T-helper 2 cell treated with Interferon-gamma antibody and Interleukin-4, amounts not matched to agents 5 μg/mL and 100 μg/mL, for 36 hours (primary cell): ENCODE measurements around the gene CPNE1.

ENCODE experiments used
- DNase-seq: peaks from one replicate; pipeline ENCODE4 v3.0.0; 2021; ENCODE audit warnings: low spot score
- H3K27ac Mint-ChIP-seq: one replicate; pipeline ENCODE4 v1.8.0; 2021; ENCODE audit warnings: mild to moderate bottlenecking, mixed read lengths
- H3K27me3 Mint-ChIP-seq: one replicate; pipeline ENCODE4 v1.8.0; 2021; ENCODE audit warnings: low read depth, mixed read lengths
- H3K36me3 Mint-ChIP-seq: one replicate; pipeline ENCODE4 v1.8.0; 2021; ENCODE audit warnings: low read depth, mixed read lengths
- H3K4me1 Mint-ChIP-seq: one replicate; pipeline ENCODE4 v1.8.0; 2021; ENCODE audit warnings: low read depth, mixed read lengths
- H3K4me3 Mint-ChIP-seq: one replicate; pipeline ENCODE4 v1.8.0; 2022; ENCODE audit warnings: mild to moderate bottlenecking, moderate library complexity, mixed read lengths
- H3K9me3 Mint-ChIP-seq: one replicate; pipeline ENCODE4 v1.8.0; 2021; ENCODE audit warnings: mixed read lengths

CPNE1 gene

DNA sequence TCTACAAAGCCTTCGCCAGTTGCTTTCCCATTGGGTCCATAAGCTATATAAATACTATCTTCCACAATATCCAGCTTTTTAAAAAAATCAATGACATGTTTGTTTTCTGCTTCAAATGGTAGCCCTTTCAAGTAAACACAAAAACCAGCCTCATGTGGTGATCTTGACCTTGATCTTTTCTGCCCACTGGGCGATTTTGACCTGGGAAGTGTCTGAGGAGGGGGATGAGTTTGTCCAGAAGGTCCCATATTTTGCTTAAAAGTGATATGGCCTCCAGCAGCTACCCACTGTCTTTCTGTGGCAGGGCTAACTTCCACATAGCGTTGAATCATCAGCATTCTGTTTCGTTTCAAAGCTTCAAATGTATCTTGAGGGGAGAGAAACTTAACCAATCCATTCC, 10.8 kb downstream of the CPNE1 start:
- no peak for DNase-seq
- H3K36me3 Mint-ChIP-seq, result peaks cover 36% of the 10 kb centered on the region
- no peak overlapping the region for H3K4me3 Mint-ChIP-seq
- H3K4me1 Mint-ChIP-seq, result peaks cover 21% of the 10 kb centered on the region
- H3K9me3 Mint-ChIP-seq, result no peaks in the 10 kb centered on the region
- no peak overlapping the region for H3K27ac Mint-ChIP-seq
- no peaks in the 10 kb centered on the region for H3K27me3 Mint-ChIP-seq

DNA sequence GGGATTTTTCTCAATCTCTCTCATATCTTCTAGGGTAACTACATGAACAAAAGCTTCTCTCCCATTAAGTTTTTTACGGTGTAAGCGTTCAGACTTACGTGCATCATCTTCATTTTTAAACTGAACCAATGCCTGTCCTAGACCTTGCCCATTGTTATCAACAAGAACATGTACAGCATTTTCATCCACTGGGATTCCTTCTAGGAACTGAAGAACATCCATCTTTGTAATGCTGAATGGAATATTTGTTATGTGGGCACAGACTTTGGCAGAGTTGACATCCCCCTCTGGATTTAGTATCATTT, 11.3 kb downstream of the CPNE1 start:
- DNase-seq, result no peak
- H3K9me3 Mint-ChIP-seq, result no peaks in the 10 kb centered on the region
- H3K4me3 Mint-ChIP-seq, result no peak overlapping the region
- peaks cover 35% of the 10 kb centered on the region for H3K36me3 Mint-ChIP-seq
- H3K4me1 Mint-ChIP-seq, result peaks cover 18% of the 10 kb centered on the region
- no peaks in the 10 kb centered on the region for H3K27me3 Mint-ChIP-seq
- no peak overlapping the region for H3K27ac Mint-ChIP-seq

DNA sequence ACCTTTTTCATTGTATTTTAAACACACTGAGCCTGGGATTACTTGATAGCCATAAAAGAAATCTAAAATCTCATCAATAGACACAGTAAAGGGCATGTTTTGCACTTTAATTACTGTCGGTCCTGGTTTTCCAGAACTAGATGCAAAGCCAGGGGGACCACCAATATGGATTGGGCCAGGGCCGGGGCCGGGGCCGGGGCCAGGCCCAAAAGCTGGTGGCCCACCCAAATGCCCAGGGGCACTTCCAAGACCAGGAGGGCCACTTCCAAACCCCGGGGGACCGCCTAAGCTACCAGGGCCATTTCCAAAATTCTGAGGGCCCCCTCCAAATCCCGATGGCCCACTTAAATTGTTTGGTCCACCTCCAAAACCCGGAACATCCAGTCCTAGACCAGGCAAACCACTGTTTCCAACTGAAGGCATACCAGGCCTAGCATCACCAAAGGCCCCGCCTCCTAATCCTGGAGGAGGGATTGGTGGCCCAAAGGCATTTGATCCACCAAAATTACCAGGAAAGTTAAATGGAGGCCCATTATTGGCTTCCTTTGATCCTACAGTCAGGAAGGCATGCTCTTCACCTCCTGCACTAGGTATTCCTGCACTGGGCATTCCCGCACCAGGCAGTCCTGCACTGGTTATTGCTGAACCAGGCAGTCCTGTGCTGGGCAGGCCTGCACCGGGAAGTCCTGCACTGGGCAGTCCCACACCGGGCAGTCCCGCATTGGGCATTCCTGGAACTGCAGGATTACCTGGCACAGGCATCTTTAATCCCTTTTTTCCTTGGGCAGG, 11.9 kb downstream of the CPNE1 start:
- H3K36me3 Mint-ChIP-seq, result peaks cover 40% of the 10 kb centered on the region
- no peak overlapping the region for H3K4me3 Mint-ChIP-seq
- no peaks in the 10 kb centered on the region for H3K9me3 Mint-ChIP-seq
- no peak overlapping the region for H3K27ac Mint-ChIP-seq
- DNase-seq, result no peak
- no peaks in the 10 kb centered on the region for H3K27me3 Mint-ChIP-seq
- H3K4me1 Mint-ChIP-seq, result peaks cover 18% of the 10 kb centered on the region

DNA sequence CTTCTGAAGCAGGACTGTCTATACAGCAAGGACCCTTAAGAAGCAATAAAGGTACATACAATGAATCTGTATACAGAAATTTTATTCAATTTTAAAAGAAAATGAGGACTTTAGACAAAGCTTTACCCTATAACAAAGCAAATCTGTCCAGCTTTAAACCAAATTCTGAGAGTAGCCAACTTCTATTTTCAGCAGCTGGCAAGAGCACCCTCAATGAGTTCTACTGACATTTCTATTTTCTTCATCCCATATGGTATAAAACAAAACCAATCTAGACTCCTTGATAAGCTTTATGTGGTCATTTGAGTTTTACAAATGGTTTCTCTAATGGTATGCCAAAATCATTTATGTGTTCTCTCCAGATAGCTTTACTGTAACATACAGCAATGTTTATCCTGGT, 12.7 kb downstream of the CPNE1 start:
- Mint-ChIP-seq H3K36me3 (peaks cover 35% of the 10 kb centered on the region), H3K27ac (no peak overlapping the region), H3K4me1 (peaks cover 12% of the 10 kb centered on the region), H3K9me3 (no peaks in the 10 kb centered on the region), H3K4me3 (no peak overlapping the region), H3K27me3 (no peaks in the 10 kb centered on the region)
- DNase-seq, result no peak

DNA sequence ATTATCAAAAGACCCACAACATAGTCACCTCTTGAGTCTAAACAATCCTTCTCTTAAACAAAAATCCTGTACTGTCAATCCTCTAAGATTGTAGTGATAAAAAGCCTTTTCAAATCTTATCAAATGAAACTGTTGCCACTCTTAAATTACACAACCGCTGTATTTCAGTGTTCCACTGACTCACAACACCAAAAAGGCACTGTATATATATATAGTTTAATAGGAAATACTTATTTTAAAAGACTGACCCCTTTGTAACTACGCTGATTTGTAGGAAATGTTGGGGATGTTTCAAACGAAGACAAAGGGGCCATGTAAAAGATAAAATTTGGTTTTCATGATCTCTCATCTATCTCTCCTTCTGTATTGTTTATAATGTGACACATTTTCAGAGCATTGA, 14.1 kb downstream of the CPNE1 start:
- peaks cover 11% of the 10 kb centered on the region for H3K4me1 Mint-ChIP-seq
- peaks cover 31% of the 10 kb centered on the region for H3K36me3 Mint-ChIP-seq
- H3K27me3 Mint-ChIP-seq, result no peaks in the 10 kb centered on the region
- no peak overlapping the region for H3K27ac Mint-ChIP-seq
- no peak overlapping the region for H3K4me3 Mint-ChIP-seq
- no peaks in the 10 kb centered on the region for H3K9me3 Mint-ChIP-seq
- no peak for DNase-seq

DNA sequence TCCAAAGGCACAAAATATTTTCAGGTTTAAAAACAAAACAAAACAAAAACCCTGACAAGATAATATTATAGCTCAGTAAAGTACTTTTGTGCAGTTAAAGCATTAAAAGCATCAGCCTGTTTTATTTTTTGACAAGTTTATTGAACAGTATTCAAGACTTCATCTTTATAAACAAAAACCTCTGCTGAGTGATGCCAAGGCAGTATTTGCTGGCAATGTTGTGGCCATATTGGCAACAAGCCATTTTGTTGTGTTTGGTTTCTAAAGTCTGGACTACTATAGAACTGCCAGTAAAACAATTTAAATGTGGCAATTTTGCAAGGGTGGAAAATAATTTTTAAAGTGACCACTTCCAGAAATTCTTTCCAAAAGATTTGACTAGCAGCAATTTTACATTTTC, 15.9 kb downstream of the CPNE1 start:
- DNase-seq, result no peak
- Mint-ChIP-seq H3K9me3 (no peaks in the 10 kb centered on the region), H3K4me1 (peaks cover 17% of the 10 kb centered on the region), H3K27me3 (no peaks in the 10 kb centered on the region), H3K27ac (no peak overlapping the region), H3K4me3 (no peak overlapping the region), H3K36me3 (peaks cover 34% of the 10 kb centered on the region)

DNA sequence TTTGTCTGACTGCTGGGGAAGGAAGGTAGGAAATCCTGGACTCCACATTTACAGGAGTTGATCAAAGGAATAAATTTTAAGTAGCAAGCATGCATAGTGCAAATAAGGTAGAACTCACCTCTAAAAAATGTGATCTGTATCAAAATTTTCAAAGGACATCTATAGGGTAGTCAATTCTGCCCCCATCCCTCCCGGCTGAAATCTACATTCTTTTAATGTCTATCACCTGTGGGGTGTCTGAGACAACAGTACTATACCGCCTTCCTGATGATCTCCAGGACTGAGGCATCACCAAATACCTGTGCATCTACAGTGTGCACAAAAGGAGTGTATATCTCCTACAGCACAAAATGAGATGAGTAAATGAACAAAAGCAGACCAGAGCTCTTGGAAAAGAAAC, 19.9 kb downstream of the CPNE1 start:
- H3K4me3 Mint-ChIP-seq, result no peak overlapping the region
- H3K27me3 Mint-ChIP-seq, result no peaks in the 10 kb centered on the region
- H3K9me3 Mint-ChIP-seq, result no peaks in the 10 kb centered on the region
- no peak for DNase-seq
- peaks cover 18% of the 10 kb centered on the region for H3K36me3 Mint-ChIP-seq
- H3K4me1 Mint-ChIP-seq, result peaks cover 23% of the 10 kb centered on the region
- H3K27ac Mint-ChIP-seq, result no peak overlapping the region

DNA sequence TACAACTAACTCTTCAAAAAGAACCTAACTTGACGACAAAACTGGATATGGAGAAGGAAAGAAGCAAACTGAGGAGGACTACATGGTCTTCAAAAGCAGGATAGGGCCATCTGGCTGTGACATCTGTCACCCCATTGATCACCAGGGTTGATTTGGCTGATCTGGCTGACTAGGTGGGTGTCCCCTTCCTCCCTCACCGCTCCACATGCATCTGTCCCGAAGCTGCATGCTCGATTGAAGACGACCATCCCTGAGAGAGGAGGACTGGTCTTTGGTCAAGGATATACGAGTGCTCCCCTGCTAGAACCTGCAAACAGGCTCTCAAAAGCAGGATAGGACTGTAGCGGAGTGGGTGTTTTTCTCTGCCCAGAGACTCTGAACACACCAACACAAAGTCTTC, 21.7 kb downstream of the CPNE1 start:
- Mint-ChIP-seq H3K36me3 (peaks cover 7% of the 10 kb centered on the region), H3K27me3 (no peaks in the 10 kb centered on the region), H3K4me3 (no peak overlapping the region), H3K4me1 (peaks cover 21% of the 10 kb centered on the region), H3K9me3 (no peaks in the 10 kb centered on the region), H3K27ac (no peak overlapping the region)
- DNase-seq, result no peak

DNA sequence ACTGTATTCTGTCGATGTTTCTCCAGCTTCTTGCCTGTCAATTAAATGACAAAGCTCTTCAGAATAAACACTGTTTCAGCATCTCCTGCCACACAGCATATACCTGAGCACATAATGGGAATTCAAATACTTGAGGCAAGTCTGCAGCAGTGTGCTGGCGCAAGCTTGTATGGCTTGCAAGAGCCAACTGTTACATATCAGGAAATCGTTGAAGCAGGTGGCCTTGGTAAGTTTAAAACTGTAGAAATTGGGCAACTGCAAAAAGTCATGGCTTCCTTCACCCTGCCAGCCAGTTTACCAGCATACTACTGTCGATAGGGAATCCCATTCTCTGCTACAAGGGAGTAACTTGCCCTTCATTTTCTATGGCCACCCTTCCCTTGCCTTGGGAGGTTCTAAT, 23.0 kb downstream of the CPNE1 start:
- H3K4me1 Mint-ChIP-seq, result peaks cover 21% of the 10 kb centered on the region
- no peaks in the 10 kb centered on the region for H3K9me3 Mint-ChIP-seq
- H3K4me3 Mint-ChIP-seq, result no peak overlapping the region
- peaks cover 3% of the 10 kb centered on the region for H3K36me3 Mint-ChIP-seq
- no peak overlapping the region for H3K27ac Mint-ChIP-seq
- no peak for DNase-seq
- no peaks in the 10 kb centered on the region for H3K27me3 Mint-ChIP-seq

DNA sequence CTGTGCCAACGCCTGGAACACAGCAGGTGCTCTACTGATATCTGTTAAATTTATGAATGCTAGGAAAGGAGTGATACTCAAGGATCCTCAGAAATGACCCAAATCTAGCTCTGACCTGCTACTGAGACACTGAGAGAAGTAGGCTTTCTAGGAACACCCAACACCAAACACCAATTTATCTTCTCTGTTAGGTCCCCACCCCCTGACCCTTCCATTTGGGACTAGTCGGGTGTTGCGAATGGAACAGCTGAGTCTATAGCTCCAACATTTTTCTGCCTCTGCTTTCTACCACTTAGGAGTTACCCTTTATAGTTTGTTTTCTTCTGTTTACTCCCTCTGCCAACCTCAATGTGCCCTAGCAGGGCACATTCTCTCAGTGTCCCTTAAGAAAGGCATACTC, 24.0 kb downstream of the CPNE1 start:
- Mint-ChIP-seq H3K4me1 (peaks cover 21% of the 10 kb centered on the region), H3K27ac (no peak overlapping the region), H3K27me3 (no peaks in the 10 kb centered on the region), H3K4me3 (no peak overlapping the region), H3K9me3 (no peaks in the 10 kb centered on the region), H3K36me3 (peaks cover 3% of the 10 kb centered on the region)
- no peak for DNase-seq

DNA sequence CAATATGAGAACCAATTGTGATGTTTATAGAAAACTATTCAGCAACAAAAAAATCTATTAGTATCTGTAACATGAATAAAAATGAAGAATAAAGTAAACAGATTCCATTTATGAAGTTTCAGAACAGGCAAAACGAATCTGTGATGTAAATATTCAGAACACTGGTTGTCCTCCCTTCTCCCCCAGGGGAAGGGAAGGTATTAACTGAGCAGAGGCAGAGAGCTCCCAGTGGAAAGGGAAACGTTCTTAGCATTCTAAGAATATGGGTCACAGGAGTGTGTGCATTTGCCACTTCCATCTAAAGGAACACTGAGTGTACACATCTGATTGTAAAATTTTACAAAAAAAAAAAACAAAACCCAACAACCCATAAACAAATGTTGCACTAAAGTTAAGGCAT, 25.9 kb downstream of the CPNE1 start:
- Mint-ChIP-seq H3K27me3 (no peaks in the 10 kb centered on the region), H3K36me3 (no peaks in the 10 kb centered on the region), H3K4me1 (peaks cover 15% of the 10 kb centered on the region), H3K4me3 (no peak overlapping the region), H3K27ac (no peak overlapping the region), H3K9me3 (no peaks in the 10 kb centered on the region)
- DNase-seq, result no peak

DNA sequence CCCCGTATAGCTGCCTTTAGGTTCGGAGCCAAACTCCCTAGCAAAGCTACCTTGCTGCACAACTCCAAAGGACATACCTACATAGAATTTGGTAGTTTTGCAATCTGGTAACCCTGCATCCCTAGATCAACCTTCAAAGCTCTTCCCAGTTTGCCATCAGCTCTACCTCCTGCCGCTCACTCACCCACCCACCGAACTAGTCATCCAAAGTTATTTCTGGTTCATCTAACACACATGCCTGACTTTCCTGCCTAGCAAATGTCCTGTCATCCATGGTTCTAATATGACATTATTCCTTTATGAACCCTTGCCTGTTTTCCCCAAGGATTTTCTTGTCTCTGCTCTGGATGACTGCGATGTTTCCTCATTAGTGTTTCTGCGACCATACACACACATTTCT, 27.4 kb downstream of the CPNE1 start:
- H3K27ac Mint-ChIP-seq, result no peak overlapping the region
- no peak overlapping the region for H3K4me3 Mint-ChIP-seq
- H3K36me3 Mint-ChIP-seq, result no peaks in the 10 kb centered on the region
- peaks cover 12% of the 10 kb centered on the region for H3K4me1 Mint-ChIP-seq
- DNase-seq, result no peak
- H3K9me3 Mint-ChIP-seq, result no peaks in the 10 kb centered on the region
- no peaks in the 10 kb centered on the region for H3K27me3 Mint-ChIP-seq

DNA sequence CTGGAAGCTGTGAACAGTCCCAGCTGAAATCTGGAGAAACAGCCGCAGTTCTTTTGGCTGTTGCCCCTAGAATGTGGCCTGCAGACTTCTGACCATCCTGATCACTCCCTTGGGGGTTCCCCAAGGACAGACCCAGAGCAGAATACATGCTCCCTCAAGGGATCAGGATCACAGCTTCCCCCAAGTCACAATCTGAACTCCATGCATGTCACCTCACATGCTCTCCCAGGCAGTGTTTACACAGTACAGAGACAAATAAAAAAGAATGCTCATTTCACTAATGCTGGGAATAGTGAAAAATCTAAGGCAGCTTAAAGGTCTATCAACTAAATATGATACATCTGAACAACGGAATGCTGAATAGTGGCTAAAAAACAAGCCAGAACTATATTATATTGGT, 28.6 kb downstream of the CPNE1 start:
- Mint-ChIP-seq H3K4me1 (peaks cover 10% of the 10 kb centered on the region), H3K27me3 (no peaks in the 10 kb centered on the region), H3K36me3 (peaks cover 3% of the 10 kb centered on the region), H3K27ac (no peak overlapping the region), H3K9me3 (no peaks in the 10 kb centered on the region), H3K4me3 (no peak overlapping the region)
- DNase-seq, result no peak

DNA sequence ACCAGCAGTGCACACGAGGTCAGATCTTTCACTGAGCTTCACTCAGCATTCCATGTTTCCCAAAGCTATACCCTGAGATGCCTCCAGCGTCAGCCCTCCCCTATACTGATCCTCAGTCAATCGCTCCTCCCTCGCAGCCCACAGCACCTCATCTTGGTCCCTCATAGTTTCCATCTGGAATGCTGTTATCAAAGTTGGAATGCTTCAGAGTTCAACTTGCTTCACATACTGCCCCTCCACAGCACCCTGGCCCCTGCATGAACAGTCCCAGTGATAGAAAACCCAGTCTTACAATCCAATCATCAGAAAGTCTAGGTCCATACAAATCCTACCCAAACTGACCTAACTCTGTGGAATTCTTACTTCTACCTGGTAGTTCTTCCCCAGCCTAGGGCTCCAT, 29.0 kb downstream of the CPNE1 start:
- Mint-ChIP-seq H3K27ac (no peak overlapping the region), H3K36me3 (peaks cover 3% of the 10 kb centered on the region), H3K27me3 (no peaks in the 10 kb centered on the region), H3K9me3 (no peaks in the 10 kb centered on the region), H3K4me1 (peaks cover 6% of the 10 kb centered on the region), H3K4me3 (no peak overlapping the region)
- no peak for DNase-seq

DNA sequence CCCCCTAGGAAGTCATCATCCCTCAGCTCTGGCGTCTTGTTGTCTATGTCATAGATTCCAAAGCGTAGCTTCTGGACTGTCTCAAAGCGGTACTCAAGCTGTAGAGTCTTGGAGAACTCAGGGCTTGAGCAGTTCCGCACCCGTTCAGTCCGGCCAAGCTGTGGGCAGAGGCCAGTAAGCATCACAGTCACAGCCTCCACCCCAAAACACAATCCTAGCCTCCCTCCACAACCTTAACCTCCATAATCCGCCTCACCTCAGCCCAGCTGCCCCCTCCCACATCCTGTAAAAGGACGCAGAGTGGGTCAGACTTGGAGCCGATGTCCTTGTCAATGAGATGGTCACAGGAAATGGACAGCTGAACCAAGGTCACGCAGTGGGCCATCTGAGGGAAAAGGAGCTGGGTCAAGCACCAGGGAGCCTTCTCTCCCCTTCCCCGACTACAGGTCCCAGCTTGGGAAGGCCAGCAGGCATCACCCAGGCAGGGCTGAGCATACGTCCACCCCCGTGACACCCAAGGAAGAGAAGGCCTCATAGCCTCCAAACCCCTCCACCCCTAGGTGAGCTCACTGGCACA, 32.1 kb downstream of the CPNE1 start:
- H3K9me3 Mint-ChIP-seq, result no peaks in the 10 kb centered on the region
- H3K4me1 Mint-ChIP-seq, result no peaks in the 10 kb centered on the region
- no peak overlapping the region for H3K27ac Mint-ChIP-seq
- DNase-seq, result no peak
- H3K27me3 Mint-ChIP-seq, result no peaks in the 10 kb centered on the region
- no peak overlapping the region for H3K4me3 Mint-ChIP-seq
- peaks cover 14% of the 10 kb centered on the region for H3K36me3 Mint-ChIP-seq
